Epidermal melanocyte (primary cell): ENCODE data around the gene ZNF662.
A peak's percentile ranks its signal among the peaks of the same experiment; 100 is the strongest.

ENCODE experiments used
- DNase-seq: peaks from one replicate; pipeline ENCODE4 v3.0.0; 2011; ENCODE audit warnings: low spot score; ENCODE audit not compliant: insufficient read length

Gene ZNF662

DNA sequence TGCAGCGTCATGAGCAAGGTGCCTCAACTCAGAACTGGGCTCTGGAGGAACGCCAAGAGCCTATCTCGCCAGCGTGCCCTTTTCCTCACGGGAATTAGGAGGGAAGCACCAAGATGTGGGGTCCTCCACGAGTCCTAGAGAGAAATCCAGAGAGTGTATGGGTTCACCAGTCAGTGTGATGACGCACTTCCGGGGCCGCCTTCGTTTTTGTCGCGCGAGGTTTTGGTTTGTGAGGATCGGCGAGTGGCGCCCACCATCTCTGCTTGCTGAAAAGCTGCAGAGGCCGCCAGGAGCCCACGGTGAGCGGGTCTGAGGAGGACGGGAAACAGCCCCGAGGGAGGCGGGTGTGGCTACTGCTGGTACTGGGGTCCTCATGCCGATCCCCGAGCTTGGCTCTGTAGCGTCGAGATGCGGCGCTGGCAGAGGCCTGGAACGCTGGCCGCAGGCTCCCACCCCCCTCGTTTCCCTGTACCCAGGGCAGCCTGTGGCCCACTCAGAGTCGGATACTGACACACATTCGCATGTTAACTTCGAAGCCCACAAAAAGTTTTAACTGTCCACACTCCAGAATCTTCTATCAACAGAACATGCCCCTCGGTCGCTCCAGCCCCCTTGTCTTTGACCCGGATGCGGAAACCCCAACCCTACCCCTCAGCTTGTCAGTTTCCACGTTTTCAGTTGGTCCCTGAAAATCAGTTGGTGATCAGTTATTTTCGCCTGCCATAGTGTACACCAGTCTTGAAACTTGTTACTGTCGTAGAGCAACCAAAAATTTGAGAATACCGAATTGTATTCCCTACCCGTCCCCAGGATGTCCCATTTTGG is 30.4 kb downstream of the ZNF662 start:
- no peak for DNase-seq

DNA sequence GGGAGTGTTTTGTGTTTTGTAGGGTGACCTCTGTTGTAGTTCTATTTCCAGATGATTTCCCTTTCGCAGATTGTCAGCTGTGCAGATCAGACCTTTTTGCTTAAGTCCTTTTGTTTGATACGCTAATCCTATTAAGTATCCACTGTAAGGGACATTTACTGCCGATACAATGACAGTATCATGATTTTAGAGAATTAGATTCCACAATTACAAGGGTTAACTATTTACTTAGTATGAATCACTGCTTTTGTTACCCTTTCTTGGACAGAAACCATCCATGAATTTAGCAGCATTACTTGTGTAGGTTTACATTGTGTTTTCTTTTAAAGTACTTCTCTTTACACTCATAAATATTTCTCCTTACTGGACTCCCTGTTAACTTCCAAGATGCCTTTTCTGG is 31.4 kb downstream of the ZNF662 start:
- DNase-seq: no peak

DNA sequence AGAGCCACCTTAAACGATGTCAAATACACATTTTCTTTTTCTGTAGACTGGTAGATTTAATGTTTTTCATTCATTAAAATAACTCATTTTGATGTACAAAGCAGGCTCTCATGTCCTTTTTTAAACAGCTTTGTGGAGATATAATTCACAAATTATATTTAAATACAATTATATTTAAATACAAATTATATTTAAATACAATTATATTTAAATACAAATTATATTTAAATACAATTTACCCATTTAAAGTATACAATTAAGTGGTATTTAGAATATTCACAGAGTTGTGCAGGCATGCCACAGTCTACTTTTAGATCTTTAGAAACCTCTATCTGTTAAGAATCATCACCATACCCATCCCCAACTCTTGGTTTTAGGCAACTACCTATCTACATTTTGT is 36.8 kb downstream of the ZNF662 start:
- no peak for DNase-seq

DNA sequence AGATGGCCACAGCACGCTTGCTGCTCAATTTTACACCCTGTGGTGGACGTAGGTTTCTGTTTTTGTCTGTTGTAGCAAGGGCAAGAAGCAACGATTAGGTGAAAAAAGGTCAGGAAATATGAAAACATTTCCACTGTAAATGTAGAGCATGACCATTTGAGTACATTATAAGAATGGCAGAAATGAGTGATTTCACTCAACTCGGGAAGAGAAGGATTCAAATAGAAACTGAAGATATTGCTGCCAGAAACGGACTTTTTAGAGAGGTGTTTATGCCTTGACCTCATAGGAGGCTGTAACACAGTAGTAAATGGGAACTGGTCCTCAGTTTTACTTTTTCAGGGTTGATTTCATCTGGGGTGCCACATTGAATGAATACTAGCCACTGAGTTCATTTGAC is 40.1 kb downstream of the ZNF662 start:
- DNase-seq: no peak

DNA sequence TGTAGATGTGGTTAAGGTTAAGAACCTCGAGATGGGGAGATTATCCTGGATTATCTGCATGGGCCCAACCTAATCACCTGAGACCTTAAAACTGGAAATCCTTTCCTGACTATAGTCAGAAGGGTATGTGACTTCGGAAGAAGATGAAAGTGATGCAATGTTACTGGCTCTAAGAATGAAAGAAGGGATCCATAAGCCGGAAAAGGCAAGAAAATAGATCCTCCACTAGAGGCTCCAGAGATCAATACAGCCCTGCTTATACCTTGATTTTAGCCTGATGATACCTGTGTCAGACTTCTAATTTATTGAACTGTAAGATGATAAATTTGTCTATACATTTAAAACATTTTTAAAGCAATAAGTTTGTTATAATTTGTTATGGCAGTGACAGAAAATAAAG is 51.6 kb downstream of the ZNF662 start:
- DNase-seq: no peak

DNA sequence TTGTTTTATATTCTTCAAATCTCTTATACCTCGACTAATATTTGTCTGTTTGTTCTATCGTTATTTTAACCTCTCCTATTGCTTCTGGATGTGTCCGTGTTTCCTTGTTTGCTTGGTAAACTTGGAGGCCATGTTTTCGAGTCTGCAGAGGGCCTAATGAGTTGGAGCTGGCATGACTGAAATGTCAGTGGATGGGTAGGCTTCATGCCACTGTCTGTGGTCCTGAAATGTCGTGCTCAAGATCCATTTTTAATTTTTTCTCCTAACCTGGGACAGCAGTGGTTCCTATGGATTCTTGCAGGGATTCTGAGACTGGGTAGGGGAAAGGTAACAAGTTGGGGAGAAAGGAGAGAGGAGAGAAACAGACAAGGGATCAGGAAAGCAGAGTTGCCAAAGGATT is 54.3 kb downstream of the ZNF662 start:
- DNase-seq: no peak

DNA sequence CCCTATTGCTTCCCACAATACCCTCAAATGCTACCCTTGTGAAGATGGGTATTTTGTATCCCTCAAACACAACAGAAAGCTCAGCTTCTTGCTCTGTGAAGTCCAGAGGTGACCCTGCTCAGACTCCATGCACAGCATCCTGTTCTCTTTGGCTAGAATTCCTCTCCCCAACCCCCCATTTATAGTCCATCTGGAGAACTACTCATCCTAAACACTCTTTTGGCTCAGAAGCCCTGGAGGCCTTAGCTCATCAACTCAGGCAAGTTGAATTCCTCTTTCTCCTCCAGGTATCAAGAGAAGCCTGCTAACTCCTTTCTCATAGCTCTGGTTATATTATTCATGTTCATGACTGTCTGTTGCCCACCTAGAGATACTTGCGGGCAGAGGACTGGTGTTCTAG is 54.8 kb downstream of the ZNF662 start:
- no peak for DNase-seq

DNA sequence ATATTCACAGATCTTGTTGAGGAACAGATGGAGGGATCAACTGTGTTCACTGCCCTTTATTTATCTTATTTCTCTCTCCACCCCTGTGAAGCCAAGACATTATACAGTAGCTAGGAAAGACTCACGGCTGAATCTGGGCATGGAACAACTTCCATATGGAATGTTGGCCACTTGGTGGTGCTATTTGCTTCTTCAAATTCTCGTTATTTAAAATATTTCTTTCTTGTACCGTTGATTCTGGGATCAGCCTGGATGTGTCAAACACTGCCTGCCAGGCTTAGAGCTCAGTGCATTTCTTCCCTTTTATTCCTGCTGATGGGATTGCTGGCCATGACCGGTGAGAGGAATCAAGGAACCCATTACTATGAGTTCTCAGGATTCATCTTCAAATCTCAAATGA is 55.7 kb downstream of the ZNF662 start:
- DNase-seq: peak; percentile 73

DNA sequence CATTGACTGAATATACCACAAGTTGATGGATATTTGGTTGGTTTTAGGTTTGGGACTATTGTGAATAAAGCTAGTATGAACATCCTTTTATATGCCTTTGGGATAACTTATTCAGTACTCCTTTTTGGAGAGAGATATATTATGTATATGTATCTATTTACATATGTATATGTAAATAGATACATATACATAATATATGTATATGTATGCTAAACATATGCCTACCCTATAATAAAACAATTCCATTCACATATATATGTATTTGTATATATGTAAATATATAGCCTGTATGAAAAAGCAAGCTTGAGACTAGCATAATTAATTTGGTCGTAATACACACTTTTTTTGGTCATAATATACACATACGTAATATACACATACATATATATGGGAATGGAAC is 57.3 kb downstream of the ZNF662 start:
- DNase-seq: no peak

DNA sequence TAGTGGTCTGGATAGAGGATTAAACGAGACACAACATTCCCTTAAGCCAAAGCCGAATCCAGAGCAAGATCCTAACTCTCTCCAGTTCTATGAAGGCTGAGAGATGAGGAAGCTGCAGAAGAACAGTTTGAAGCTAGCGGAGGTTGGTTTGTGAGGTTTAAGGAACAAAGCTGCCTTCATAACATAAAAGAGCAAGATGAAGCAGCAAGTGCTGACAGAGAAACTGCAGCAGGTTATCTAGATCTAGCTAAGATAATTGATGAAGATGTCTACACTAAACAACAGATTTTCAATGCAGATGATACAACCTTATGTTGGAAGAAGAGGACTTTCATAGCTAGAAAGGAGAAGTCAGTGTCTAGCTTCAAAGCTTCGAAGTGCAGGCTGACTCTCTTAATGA is 58.3 kb downstream of the ZNF662 start:
- no peak for DNase-seq
